ENCODE measurements around the gene SLC39A1.
"Not testable (repeated sequence)": the region's sequence is repeated elsewhere in the genome, so short reads cannot be mapped to it uniquely, and the experiment has no call there.

The SLC39A1 gene

GRCh38 chr1:153928791-153929341 lies 34.5 kb downstream of the SLC39A1 start:
- no peak for DNase-seq

GRCh38 chr1:153928245-153928644 lies 35.1 kb downstream of the SLC39A1 start:
- no peak for DNase-seq

- DNase-seq, result no peak
Measured at GRCh38 chr1:153926405-153926804, 36.9 kb downstream of the SLC39A1 start.

- peak; percentile 99 to 100 (median 100) for DNase-seq
Measured at GRCh38 chr1:153922972-153923925, 40.1 kb downstream of the SLC39A1 start, which contains the start of gene GATAD2B. GATAD2B (minus strand) TSS chr1:153922972; CDS start chr1:153828347, 94,625 bp downstream.

- peak in 2 of 3 donors; percentile 20 to 53 for DNase-seq
Measured at GRCh38 chr1:153922076-153922971, 41.0 kb downstream of the SLC39A1 start.

GRCh38 chr1:153921803-153922075 lies 41.6 kb downstream of the SLC39A1 start:
- DNase-seq, result no peak

- no peak for DNase-seq
Measured at GRCh38 chr1:153921080-153921802, 42.1 kb downstream of the SLC39A1 start.

- peak; percentile 35 to 37 (median 37) for DNase-seq
Measured at GRCh38 chr1:153919876-153920852, 43.2 kb downstream of the SLC39A1 start.

GRCh38 chr1:153916297-153916696 lies 47.0 kb downstream of the SLC39A1 start:
- DNase-seq, result no peak

GRCh38 chr1:153912349-153912748 lies 51.0 kb downstream of the SLC39A1 start:
- no peak for DNase-seq

- DNase-seq, result not testable (repeated sequence)
Measured at GRCh38 chr1:153910560-153910959, 52.8 kb downstream of the SLC39A1 start.
